ENCODE measurements around the gene DCUN1D2.

Gene DCUN1D2

DNA sequence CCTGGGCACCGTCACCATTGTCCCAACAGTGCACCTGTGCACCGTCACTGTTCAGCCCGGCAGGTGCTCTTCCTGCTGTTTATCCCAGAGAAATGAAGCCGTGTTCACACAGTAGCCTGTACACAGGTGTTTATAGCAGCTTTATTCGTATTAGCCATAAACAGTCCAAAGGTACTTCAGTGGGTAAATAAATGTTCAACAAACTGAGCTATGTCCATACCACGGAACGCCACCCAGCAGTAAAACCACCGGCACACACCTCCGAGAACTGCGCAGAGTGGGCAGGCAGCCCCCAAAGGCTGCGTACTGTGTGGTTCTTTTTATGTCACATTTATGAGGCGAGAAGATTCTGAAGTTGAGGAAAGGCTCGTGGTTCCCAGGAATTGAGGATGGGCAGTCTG is 44.9 kb upstream of the DCUN1D2 start:
- H3K27ac ChIP-seq = no peak overlapping the region
- TF ChIP-seq CTCF (conservative IDR thresholded peaks at IDR 0.05) = no peak
- no peak for TF ChIP-seq ZFX (IDR thresholded peaks at IDR 0.05)

DNA sequence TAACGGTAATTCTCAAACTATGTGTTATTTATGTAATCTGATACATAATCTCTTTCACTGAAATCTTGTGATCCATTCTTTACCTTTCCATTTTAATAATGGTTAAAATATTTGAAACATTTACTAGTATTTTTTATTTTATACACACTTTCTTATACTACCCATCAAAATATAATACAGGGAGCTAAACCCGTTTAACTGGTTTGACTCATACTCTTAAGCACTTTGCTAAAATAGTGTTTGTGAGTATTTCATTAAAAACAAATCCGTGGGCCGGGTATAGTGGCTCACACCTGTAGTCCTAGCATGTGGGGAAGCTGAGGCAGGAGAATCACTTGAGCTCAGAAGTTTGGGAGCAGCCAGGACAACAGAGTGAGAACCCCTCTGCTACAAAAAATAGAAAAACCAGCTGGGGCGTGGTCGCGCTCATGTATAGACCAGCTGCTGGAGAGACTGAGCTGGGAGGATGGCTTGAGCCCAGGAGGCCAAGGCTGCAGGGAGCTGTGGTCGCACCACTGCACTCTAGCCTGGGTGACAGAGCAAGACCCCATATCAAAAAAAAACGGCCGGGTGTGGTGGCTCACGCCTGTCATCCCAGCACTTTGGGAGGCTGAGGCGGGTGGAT is 43.8 kb upstream of the DCUN1D2 start:
- H3K27ac ChIP-seq = no peak overlapping the region
- TF ChIP-seq CTCF (conservative IDR thresholded peaks at IDR 0.05) (no peak), ZFX (IDR thresholded peaks at IDR 0.05) (no peak)

- TF ChIP-seq CTCF (conservative IDR thresholded peaks at IDR 0.05) = no peak
- TF ChIP-seq ZFX (IDR thresholded peaks at IDR 0.05) = no peak
- H3K27ac ChIP-seq = no peak overlapping the region
Measured at GRCh38 chr13:113533161-113533840, 42.8 kb upstream of the DCUN1D2 start.

GRCh38 chr13:113532156-113532806 is 41.8 kb upstream of the DCUN1D2 start:
- TF ChIP-seq ZFX (IDR thresholded peaks at IDR 0.05) = no peak
- no peak for TF ChIP-seq CTCF (conservative IDR thresholded peaks at IDR 0.05)
- no peak overlapping the region for H3K27ac ChIP-seq

- H3K27ac ChIP-seq = no peak overlapping the region
- no peak for TF ChIP-seq CTCF (conservative IDR thresholded peaks at IDR 0.05)
- no peak for TF ChIP-seq ZFX (IDR thresholded peaks at IDR 0.05)
Measured at GRCh38 chr13:113531041-113531873, 40.7 kb upstream of the DCUN1D2 start.

GRCh38 chr13:113528813-113529180 is 38.3 kb upstream of the DCUN1D2 start:
- TF ChIP-seq ZFX (IDR thresholded peaks at IDR 0.05) = no peak
- no peak for TF ChIP-seq CTCF (conservative IDR thresholded peaks at IDR 0.05)
- H3K27ac ChIP-seq = no peak overlapping the region
